CD4-positive, alpha-beta T cell treated with Interleukin-17A for 4 hours (primary cell): Measurements from ENCODE around the gene CABP4.

Experiments used
- DNase-seq: peaks from one replicate; pipeline ENCODE4 v3.0.0-alpha.2; 2020; ENCODE audit warnings: mixed read lengths

Gene CABP4

DNA sequence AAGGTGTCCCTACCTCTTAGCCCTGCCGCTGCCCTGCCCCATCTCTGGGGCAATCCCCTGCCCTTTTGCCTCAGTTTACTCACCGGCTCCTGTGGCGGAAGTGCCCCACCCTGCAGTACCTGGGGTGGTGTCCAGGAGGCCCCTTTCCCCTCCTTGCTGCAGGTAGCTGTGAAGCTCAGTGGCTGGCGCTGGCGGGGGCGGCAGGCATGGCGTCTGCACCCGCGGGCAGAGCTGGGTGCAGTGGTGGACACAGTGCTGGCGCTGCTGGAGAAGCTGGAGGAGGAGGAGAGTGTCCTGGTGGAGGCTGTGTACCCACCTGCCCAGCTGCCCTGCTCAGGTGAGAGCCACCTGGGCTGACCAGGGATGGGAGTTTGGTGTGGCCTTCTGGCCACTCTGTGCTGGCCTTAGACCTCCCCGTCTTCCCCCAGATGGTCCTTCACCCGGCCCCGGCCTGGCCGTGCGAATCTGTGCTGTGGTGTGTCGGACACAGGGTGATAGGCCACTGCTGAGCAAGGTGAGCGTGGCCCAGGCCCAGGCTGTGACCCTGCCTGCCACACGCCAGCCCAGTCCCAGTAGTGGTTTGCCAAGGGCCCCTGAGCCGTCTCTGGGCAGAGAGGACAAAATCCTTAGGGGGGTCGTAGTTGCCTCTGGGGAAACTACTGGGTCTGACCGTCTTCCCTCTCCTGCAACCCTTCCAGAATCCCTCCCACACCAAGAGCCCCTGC lies 35.7 kb upstream of the CABP4 start:
- DNase-seq = peak; percentile 17

DNA sequence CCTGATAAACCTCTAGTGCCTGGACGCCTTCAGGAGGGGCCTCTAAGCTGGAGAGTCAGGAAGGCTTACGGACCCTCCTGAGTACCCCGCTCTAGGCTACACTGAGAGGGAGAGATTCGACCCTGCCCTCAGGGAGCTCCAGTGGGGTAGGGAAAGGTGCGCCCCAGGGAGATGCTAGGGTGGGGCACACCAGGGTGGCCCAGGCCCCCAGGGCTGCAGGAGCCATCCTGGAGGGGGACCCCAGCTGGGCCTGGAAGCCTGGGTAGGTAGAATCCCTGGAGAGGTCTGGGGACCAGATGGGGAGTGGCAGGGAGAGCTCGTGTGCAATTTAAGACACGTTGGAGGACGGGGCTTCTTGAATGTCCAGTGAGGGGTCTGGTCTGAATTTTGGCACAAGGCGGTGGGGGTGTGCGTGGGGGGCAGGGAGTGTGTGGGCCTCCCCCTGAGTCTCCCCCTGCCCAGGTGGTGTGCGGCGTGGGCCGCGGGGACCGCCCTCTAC lies 35.0 kb upstream of the CABP4 start:
- no peak for DNase-seq

DNA sequence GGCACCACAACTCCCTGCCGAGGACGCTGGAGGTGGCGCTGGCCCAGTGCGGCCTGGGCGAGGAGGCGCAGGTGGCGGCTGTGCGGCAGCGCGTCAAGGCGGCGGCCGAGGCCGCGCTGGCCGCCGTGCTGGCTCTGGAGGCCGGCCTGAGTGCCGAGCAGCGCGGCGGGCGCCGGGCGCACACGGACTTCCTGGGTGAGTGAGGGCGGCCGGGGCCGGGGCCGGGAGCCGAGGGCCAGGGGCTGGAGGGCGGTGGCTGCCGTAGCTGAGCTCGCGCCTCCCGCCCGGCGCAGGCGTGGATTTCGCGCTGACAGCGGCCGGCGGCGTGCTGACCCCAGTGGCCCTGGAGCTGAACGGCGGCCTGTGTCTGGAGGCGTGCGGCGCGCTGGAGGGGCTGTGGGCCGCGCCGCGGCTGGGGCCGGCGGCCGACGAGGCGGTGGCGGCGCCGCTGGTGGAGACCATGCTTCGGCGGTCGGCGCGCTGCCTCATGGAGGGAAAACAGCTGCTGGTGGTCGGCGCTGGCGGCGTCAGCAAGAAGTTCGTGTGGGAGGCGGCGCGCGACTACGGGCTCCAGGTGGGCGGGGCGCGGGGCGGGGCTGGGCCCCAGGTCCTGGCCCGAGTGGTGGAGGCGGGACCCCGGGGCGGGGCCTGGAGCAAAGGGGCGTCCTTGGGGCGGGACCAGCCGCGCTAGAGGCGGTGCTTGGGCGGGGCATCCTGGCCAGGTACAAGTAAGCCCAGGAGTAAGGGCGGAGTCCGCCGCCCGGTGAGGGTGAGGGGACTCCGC lies 34.3 kb upstream of the CABP4 start:
- peak; percentile 99 for DNase-seq

DNA sequence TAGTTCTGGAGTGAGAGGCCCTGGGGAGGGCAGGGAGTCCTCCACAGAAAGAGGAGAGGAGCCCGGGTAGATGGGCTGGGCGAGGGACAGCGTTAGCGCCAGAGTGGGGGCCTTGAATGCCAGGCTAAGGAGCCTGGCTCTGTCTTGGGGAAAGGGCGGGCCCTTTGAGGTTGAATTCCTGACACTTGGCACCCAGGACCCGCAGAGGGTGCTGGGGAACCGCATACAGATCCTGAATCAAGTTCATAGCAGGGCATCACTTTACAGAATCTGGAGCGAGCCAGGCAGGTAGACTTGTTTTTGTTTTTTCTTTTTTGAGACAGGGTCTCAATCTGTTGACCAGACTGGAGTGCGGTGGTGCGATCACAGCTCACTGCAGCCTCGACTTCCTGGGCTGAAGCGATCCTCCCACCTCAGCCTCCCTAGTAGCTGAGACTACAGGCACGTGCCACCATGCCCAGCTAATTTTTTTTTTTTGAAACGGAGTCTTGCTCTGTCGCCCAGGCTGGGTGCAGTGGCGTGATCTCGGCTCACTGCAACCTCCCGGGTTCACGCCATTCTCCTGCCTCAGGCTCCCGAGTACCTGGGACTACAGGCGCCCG lies 33.6 kb upstream of the CABP4 start:
- no peak for DNase-seq

DNA sequence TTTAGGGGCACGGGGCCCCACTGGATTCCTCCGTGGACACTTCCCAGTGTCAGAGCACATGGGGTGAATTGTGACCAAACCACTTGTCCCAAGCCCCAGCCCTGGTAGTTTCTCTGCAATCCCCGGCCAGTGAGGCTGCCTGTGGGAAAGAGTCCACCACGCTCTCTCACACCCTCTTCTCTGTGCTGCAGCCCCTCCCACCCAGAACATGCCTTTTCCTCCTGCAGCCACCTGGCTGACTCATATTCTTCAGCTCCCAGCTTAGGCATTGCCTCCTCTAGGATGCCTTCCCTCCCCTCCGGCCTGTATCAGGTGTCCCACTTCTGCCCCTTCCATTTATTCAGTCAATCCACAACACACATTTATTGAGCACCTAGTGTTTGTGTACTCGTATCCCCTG lies 32.3 kb upstream of the CABP4 start:
- DNase-seq = no peak

DNA sequence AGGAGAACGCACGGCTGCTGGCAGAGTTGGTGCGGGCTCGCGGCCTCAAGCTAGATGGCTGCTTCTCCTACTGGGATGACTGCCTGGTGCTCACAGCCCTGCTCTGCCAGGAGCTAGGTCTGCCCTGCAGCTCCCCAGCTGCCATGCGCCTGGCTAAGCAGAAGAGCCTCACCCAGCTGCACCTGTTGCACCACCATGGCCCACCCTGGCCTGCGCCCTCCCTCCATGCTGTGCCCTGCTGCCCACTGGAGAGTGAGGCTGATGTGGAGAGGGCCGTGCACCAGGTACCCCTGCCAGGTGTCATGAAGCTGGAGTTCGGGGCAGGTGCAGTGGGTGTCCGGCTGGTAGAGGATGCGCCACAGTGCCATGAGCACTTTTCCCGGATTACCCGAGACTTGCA lies 31.7 kb upstream of the CABP4 start:
- DNase-seq = no peak

DNA sequence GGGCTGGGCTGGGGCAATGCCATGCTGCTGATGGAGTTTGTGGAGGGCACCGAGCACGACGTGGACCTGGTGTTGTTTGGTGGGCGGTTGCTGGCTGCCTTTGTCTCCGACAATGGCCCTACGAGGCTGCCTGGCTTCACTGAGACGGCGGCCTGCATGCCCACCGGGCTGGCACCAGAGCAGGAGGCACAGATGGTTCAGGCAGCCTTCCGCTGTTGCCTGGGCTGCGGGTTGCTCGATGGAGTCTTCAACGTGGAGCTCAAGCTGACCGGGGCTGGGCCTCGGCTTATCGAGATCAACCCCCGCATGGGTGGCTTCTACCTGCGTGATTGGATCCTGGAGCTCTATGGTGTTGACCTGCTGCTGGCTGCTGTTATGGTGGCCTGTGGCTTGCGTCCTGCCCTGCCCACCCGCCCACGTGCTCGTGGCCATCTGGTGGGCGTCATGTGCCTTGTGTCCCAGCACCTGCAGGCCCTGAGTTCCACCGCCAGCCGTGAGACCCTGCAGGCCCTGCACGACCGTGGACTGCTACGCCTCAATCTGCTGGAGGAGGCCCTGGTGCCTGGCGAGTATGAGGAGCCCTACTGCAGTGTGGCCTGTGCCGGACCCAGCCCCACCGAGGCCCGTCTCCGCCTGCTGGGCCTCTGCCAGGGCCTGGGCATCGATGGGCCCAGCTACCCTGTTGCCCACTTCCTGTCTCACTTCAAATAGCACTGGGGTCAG lies 31.1 kb upstream of the CABP4 start:
- DNase-seq = no peak

DNA sequence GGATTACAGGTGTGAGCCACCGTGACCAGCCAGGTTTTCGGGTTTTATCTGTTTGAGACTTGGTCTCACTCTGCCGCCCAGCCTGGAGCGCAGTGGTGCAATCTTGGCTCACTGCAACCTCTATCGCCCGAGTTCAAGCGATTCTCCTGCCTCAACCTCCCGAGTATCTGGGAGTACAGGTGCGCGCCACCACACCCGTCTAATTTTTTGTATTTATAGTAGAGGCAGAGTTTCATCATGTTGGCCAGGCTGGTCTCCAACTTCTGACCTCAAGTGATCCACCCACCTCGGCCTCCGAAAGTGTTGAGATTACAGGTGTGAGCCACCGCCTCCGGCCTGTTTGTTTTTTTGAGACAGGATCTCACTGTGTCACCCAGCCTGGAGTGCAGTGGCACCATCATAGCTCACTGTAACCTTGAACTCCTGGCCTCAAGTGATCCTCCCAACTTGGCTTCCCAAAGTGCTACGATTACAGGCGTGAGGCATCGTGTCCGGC lies 27.7 kb upstream of the CABP4 start:
- peak; percentile 13 for DNase-seq

DNA sequence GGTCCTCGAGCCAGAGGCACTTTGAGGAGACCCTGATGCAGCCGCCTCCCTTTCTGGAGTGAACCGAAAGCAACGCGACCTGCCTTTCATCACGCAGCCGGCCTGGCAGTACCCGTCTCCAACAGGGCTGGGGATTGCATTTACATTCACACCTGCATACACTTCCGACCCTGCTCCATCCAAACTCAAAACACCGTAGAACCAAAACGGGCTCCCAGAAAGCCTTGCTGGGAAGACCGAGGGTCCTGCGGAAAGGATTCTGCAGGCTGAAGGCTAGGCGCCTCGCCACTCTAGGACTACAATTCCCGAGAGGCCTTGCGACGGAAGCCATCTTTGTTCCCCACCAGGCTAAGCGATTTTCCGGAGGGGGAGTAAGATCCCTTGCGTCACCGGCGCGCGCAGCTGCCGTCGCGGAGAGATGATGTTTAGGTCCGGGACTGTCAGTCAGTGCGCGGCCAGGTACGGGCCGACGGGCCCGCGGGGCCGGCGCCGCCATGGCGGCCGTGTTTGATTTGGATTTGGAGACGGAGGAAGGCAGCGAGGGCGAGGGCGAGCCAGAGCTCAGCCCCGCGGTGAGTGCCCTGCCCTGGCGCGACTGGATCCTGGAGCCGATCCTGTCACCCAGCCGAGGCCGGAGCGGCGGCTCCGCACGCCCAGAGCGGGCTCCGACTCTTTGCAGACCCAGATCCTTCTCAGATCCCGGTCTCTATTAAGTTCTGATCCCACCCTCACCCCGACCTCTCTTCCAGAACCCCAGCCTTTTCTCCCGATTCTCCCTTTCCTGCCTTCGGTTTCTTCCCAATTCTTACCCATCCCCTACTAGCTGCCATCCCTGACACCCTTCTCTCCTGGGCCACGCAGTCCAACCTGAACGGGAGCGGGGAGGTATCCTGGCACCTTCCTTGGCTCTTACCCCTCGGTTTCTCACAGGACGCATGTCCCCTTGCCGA lies 26.8 kb upstream of the CABP4 start, which contains the start of gene RPS6KB2:
Gene RPS6KB2, plus strand, starts transcription at position 443 of the 950 bp plus-strand sequence. Its CDS starts 52 bp downstream, at position 495.
- peak; percentile 99 for DNase-seq

DNA sequence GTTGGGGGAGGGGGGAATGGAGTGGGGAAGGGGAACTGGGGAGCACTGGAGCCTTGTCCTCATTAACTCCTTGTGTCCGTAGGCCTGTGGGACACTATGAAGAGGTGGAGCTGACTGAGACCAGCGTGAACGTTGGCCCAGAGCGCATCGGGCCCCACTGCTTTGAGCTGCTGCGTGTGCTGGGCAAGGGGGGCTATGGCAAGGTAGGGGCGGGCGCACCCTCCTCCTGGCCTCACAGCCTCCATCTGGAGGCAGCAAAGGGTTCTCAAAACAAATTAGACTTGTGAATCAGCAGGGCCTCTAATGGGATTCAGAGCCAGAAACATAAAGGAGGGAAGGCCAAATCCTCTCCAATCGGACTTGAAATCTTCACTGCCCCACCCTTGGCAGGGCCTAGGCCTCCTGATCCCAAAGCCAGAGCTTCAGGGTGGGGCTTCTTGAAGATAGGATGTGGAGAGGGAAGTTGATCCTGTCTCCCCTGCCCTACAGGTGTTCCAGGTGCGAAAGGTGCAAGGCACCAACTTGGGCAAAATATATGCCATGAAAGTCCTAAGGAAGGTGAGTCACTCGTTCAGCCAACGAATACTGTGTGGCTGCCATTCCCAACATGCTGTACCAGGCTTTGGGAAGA lies 26.0 kb upstream of the CABP4 start:
- no peak for DNase-seq

DNA sequence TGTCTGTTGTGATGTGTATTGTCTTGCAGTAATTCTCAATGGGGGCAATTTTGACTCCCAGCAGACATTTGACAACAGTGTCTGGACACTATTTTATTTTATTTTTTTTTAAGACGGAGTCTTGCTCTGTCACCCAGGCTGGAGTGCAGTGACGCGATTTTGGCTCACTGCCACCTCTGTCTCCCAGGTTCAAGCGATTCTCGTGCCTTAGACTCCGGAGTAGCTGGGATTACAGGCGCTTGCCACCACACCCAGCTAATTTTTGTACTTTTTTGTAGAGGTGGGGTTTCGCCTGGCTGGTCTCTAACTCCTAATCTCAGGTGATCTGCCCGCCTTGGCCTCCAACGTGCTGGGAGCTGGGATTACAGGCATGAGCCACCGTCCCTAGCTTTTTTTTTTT lies 25.4 kb upstream of the CABP4 start:
- no peak for DNase-seq

DNA sequence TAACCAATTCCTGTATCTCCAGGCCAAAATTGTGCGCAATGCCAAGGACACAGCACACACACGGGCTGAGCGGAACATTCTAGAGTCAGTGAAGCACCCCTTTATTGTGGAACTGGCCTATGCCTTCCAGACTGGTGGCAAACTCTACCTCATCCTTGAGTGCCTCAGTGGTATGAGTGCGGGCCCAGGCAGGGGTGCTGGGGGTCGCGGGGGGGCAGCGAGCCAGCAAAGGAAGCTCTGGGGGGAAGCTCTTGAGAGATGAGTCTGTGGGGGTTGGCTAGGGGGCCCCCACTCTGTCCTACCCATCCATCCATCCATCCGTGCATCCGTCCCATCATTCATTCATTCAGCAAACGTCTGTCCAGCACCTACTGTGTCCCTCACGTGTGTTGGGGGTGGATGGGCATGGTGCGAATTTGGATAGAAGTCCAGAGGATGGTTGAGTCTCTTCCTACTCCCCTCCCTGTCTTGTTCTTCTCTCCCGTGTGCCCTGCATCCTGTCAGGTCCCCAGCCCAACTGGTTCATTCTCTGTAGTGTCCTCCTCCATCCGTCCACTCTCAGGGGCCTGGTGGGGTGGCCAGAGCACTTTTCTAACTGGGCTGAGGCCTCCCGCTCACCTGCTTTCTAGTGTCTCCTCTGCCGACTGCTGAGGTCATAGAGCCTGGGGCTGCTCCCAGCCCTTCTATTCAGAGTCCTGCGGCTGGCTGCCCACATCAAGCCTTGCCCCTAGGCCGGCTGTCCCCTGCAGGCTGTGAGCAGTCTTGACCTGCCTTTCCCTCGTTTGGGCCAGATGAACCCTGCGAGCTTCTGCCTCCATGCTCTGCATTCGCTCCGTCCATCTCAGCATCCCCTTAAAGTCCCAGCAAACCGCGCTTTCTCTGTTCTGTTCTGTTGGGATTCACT lies 23.6 kb upstream of the CABP4 start:
- no peak for DNase-seq

DNA sequence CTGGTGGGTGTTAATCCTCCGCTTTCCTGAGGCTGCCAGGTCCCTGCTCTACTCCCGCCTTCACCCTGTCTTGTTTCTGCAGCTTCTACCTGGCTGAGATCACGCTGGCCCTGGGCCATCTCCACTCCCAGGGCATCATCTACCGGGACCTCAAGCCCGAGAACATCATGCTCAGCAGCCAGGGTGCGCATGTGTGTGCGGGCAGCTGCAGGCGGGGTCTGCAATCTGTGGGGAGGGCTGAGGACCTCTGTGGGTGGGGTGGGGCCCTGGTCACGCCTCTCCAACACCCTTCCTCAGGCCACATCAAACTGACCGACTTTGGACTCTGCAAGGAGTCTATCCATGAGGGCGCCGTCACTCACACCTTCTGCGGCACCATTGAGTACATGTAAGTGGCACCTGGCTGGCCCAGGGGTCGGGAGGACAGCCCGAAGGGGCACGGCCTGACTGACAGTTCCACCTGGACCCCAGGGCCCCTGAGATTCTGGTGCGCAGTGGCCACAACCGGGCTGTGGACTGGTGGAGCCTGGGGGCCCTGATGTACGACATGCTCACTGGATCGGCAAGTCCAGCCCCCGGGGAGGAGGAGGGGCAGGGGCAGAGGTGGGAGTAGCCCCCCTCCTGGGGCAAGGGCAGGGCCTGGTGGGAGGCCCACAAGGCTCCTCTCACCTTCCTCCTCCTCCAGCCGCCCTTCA lies 22.4 kb upstream of the CABP4 start:
- DNase-seq = no peak

DNA sequence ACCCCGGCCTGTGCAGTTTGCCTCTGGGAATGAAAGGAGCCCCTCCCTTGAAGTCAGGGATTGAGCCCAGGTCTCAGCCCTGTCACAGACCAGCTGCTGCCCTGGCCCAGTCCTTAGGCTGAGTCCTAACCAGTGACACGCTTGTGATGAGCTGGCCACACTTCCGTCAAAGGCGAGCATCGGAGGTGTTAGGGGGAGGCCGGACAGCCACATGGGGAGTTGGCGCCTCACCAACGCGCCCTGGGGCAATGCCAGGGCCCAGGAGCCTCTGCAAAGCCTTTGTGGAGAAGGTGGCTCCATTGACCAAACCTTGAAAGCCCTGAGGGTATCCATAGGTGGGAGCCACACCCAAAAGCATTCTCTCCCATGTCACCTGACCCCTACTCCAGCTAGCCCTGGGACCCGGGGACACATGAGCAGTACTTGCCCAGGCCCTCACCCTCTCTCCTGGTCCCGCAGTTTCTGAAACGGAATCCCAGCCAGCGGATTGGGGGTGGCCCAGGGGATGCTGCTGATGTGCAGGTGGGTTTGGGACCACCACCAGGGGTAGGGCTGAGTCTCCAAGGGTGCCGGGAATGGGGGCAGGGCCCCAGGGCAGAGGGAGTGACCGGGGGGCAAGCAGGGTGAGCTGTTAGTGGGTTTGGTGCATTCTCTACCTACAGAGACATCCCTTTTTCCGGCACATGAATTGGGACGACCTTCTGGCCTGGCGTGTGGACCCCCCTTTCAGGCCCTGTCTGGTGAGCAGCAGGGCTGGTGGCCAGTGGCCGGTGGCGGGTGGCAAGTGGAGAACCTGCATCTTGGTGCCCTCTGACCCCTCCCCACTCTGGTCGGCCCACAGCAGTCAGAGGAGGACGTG lies 21.4 kb upstream of the CABP4 start:
- DNase-seq = peak; percentile 29

DNA sequence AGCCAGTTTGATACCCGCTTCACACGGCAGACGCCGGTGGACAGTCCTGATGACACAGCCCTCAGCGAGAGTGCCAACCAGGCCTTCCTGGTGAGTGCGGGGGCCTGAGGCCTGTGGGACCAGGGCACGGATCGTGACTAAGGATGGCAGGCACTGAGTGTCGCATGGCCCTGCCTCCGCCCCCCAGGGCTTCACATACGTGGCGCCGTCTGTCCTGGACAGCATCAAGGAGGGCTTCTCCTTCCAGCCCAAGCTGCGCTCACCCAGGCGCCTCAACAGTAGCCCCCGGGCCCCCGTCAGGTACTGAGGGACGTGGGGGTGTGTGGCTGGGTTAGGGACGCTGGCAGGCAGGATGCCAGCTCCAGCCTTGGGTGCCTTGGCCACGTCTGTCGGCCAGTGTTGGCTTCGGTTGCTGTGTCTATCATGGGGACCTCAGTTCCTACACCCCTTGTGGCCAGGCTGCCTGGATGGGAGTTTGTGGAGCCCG lies 20.7 kb upstream of the CABP4 start:
- DNase-seq = peak; percentile 35

DNA sequence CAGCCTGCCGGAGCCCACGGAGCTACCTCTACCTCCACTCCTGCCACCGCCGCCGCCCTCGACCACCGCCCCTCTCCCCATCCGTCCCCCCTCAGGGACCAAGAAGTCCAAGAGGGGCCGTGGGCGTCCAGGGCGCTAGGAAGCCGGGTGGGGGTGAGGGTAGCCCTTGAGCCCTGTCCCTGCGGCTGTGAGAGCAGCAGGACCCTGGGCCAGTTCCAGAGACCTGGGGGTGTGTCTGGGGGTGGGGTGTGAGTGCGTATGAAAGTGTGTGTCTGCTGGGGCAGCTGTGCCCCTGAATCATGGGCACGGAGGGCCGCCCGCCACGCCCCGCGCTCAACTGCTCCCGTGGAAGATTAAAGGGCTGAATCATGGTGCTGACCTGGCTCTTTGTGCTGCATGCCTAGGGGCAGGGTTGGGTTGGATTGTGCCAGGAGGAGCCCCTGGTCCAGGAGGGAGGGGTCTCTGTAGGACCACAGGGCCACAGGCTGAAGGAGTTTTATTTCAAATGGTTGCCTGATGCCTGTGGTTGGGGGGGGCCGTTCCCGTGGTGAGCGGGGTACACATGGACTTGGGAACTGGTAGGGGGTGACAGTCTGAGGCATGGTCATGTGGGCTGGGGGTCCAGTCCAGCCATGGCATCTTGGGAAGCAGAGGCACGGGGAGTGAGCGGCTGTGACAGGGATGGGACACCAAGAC lies 20.0 kb upstream of the CABP4 start:
- peak; percentile 36 for DNase-seq

DNA sequence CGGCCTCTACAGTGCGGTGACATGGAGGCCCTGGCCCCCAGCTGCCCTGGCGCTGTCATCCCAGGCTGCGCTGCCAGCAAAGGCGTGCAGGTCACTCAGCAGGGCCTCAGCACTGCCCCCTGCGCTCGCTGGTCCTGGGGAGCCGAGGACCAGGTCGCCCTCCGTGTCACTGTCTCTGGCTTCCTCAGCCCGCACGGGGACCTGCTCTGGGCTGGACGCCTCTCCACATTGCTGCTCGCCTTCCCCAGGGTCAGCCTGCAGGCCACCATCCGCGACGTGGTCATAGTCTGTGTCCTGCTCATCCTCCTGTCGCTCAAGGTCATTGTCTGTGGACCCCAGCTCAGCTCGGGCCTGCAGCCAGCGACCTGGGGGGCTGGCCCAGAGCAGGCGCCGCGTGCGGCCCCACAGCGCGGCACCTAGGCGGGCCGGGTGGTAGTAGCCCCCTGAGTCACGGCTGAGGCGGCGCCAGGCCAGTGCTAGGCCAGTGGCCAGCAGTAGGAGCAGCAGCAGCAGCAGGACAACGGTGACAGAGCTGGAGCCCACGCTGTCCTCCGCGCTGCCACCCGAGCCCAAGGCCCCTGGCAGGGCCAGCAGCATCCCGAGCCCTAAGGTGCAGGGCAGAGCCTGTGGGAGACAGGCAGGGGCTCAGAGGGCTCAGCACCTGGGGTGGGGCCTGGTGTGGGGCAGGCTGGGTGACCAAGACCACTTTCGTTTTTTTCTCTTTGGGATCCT lies 19.3 kb upstream of the CABP4 start:
- no peak for DNase-seq
